HepG2 (cell line): ENCODE measurements around the gene TNFRSF13B.

Source experiments
- CCDC6 ChIP-seq: sonication (generic); formaldehyde crosslinking; IDR thresholded peaks from 2 replicates; pipeline ENCODE4 v1.8.1; 2022; ENCODE audit warnings: mild to moderate bottlenecking, missing genetic modification reagents, moderate library complexity
- KDM4B ChIP-seq: sonication (generic); formaldehyde crosslinking; IDR thresholded peaks from 2 replicates; pipeline ENCODE4 v1.4.0; 2020; ENCODE audit warnings: missing genetic modification reagents
- NFIC ChIP-seq: IDR thresholded peaks from 2 replicates; pipeline ENCODE4 v1.6.1; 2012; ENCODE audit warnings: mild to moderate bottlenecking, low read length, inconsistent platforms
- POLR2A ChIP-seq, 2 experiments: IDR thresholded peaks; 2 replicates each; pipeline ENCODE4 v1.6.1; 2011; ENCODE audit warnings: low read depth in 2 of 2, low read length in 2 of 2, mild to moderate bottlenecking in 1 of 2, moderate library complexity in 1 of 2; ENCODE audit not compliant: insufficient read depth in 1 of 2
- POLR2AphosphoS5 ChIP-seq: IDR thresholded peaks from 2 replicates; pipeline ENCODE4 v1.6.1; 2012; ENCODE audit warnings: low read depth, low read length
- RXRA ChIP-seq: sonication (generic); formaldehyde crosslinking; IDR thresholded peaks from 2 replicates; pipeline ENCODE4 v1.5.1; 2020; ENCODE audit warnings: missing genetic modification reagents
- TCF7 ChIP-seq: sonication (generic); IDR thresholded peaks from 2 replicates; pipeline ENCODE4 v1.6.1; 2016; ENCODE audit warnings: antibody characterized with exemption, low read depth
- TF ChIP-seq, protein P1 (sequence below): sonication (generic); formaldehyde crosslinking; IDR thresholded peaks from 2 replicates; pipeline ENCODE4 v1.5.1; 2020; ENCODE audit warnings: missing genetic modification reagents, mild to moderate bottlenecking, borderline replicate concordance
- TF ChIP-seq, protein P2 (sequence below): sonication (generic); formaldehyde crosslinking; IDR thresholded peaks from 2 replicates; pipeline ENCODE4 v1.5.0; 2020; ENCODE audit warnings: mild to moderate bottlenecking, missing genetic modification reagents, moderate library complexity
- TF ChIP-seq, protein P3 (sequence below): sonication (generic); formaldehyde crosslinking; IDR thresholded peaks from 2 replicates; pipeline ENCODE4 v1.4.0; 2020; ENCODE audit warnings: missing genetic modification reagents
- TF ChIP-seq, protein P4 (sequence below): sonication (generic); formaldehyde crosslinking; IDR thresholded peaks from 2 replicates; pipeline ENCODE4 v1.4.0; 2020; ENCODE audit warnings: missing genetic modification reagents

DNA sequence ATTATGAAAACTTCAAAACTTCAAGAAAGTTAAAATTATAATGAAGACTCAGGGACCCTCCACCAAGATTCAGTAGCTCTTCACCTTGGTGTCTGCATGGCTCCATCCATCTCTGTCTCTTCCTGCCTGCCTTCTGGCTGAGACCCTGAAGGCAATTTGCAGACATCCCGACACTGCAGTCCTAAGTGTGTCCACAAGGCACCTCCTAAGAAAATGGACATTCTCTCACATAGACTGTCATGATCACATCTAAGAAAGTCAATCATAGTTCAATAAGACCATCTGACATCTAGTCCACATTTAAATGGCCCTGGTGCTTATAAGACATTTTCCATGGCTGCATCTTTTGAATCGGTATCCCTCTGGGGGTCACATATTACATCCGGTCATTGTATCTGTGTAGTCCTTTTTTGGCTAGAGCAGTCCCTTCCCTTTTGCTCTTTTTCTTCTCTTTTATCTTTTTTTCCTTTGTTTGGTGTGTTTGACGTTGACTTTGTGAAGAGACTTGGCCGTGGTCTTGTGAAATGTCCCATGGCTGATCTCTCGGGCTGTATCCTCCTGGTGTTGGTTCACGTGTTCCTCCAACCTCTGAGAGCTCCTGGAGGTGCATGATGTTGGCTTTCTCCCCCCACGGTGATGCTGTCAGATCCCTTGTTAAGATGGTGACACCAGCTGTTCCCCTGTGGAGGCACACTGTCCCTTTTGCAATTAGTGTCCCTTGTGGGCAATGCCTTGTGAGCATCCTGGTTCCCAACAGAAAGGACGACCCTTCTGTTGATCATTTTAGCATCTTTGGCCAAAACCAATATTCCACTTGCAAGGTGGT lies 5.0 kb upstream of the TNFRSF13B start:
- TF ChIP-seq POLR2A (IDR thresholded peaks at IDR 0.05; ENCODE audit: insufficient read depth in 1 of 2, low read depth in 2 of 2, low read length in 2 of 2) (no peak), NFIC (no peak), TCF7 (no peak), KDM4B (CRISPR knock-in tag) (no peak), CCDC6 (no peak), RXRA (no peak), POLR2AphosphoS5 (no peak)
- TF ChIP-seq, protein P1, sequence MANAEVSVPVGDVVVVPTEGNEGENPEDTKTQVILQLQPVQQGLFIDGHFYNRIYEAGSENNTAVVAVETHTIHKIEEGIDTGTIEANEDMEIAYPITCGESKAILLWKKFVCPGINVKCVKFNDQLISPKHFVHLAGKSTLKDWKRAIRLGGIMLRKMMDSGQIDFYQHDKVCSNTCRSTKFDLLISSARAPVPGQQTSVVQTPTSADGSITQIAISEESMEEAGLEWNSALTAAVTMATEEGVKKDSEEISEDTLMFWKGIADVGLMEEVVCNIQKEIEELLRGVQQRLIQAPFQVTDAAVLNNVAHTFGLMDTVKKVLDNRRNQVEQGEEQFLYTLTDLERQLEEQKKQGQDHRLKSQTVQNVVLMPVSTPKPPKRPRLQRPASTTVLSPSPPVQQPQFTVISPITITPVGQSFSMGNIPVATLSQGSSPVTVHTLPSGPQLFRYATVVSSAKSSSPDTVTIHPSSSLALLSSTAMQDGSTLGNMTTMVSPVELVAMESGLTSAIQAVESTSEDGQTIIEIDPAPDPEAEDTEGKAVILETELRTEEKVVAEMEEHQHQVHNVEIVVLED, result no peak
- TF ChIP-seq, protein P2, sequence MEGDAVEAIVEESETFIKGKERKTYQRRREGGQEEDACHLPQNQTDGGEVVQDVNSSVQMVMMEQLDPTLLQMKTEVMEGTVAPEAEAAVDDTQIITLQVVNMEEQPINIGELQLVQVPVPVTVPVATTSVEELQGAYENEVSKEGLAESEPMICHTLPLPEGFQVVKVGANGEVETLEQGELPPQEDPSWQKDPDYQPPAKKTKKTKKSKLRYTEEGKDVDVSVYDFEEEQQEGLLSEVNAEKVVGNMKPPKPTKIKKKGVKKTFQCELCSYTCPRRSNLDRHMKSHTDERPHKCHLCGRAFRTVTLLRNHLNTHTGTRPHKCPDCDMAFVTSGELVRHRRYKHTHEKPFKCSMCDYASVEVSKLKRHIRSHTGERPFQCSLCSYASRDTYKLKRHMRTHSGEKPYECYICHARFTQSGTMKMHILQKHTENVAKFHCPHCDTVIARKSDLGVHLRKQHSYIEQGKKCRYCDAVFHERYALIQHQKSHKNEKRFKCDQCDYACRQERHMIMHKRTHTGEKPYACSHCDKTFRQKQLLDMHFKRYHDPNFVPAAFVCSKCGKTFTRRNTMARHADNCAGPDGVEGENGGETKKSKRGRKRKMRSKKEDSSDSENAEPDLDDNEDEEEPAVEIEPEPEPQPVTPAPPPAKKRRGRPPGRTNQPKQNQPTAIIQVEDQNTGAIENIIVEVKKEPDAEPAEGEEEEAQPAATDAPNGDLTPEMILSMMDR, result no peak
- TF ChIP-seq, protein P3, sequence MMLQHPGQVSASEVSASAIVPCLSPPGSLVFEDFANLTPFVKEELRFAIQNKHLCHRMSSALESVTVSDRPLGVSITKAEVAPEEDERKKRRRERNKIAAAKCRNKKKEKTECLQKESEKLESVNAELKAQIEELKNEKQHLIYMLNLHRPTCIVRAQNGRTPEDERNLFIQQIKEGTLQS, result no peak
- TF ChIP-seq, protein P4, sequence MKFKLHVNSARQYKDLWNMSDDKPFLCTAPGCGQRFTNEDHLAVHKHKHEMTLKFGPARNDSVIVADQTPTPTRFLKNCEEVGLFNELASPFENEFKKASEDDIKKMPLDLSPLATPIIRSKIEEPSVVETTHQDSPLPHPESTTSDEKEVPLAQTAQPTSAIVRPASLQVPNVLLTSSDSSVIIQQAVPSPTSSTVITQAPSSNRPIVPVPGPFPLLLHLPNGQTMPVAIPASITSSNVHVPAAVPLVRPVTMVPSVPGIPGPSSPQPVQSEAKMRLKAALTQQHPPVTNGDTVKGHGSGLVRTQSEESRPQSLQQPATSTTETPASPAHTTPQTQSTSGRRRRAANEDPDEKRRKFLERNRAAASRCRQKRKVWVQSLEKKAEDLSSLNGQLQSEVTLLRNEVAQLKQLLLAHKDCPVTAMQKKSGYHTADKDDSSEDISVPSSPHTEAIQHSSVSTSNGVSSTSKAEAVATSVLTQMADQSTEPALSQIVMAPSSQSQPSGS, result no peak
